Neuronal stem cell (in vitro differentiated cells): ENCODE data around the gene TUBD1. TPM values are rescaled to one million over a fixed set of nuclear protein-coding genes. Genes with fewer than 3 reads are reported as not detected.
"Not testable (repeated sequence)": the region's sequence is repeated elsewhere in the genome, so short reads cannot be mapped to it uniquely, and the experiment has no call there.

Source experiments
- DNase-seq: peaks from one replicate; pipeline ENCODE4 v3.0.0-alpha.2; 2013; ENCODE audit warnings: low spot score
- H2AFZ ChIP-seq: one replicate; pipeline ENCODE4 v1.6.1; 2013; ENCODE audit warnings: mild to moderate bottlenecking, low read length, inconsistent platforms
- H2AK5ac ChIP-seq: 2 replicates; pipeline ENCODE4 v1.6.1; 2013; ENCODE audit warnings: low read depth, mild to moderate bottlenecking, inconsistent platforms, low read length, moderate library complexity, mixed read lengths
- H2BK120ac ChIP-seq: 2 replicates; pipeline ENCODE4 v1.6.1; 2013; ENCODE audit warnings: low read depth, mild to moderate bottlenecking, inconsistent platforms, low read length, moderate library complexity, mixed read lengths
- H2BK12ac ChIP-seq: one replicate; pipeline ENCODE4 v1.6.1; 2013; ENCODE audit warnings: low read length, inconsistent platforms
- H2BK15ac ChIP-seq: 2 replicates; pipeline ENCODE4 v1.6.1; 2013; ENCODE audit warnings: mild to moderate bottlenecking, low read length, inconsistent platforms, mixed read lengths
- H2BK5ac ChIP-seq: one replicate; pipeline ENCODE4 v1.6.1; 2013; ENCODE audit warnings: inconsistent platforms, mild to moderate bottlenecking, low read length, moderate library complexity
- H3K14ac ChIP-seq: one replicate; pipeline ENCODE4 v1.6.1; 2013; ENCODE audit warnings: low read length, inconsistent platforms
- H3K18ac ChIP-seq: 2 replicates; pipeline ENCODE4 v1.6.1; 2013; ENCODE audit warnings: low read length, inconsistent platforms
- H3K23ac ChIP-seq: 2 replicates; pipeline ENCODE4 v1.6.1; 2013; ENCODE audit warnings: low read depth, mild to moderate bottlenecking, mixed read lengths, low read length, inconsistent platforms; ENCODE audit not compliant: poor library complexity
- H3K27ac ChIP-seq: replicated peaks from 3 replicates; pipeline ENCODE4 v1.5.1; 2013; ENCODE audit warnings: low read length, inconsistent platforms
- H3K27me3 ChIP-seq, 3 experiments: 2 replicates each; pipeline ENCODE4 v1.6.1; 2013; ENCODE audit warnings: low read length in 3 of 3, mild to moderate bottlenecking in 2 of 3, inconsistent platforms in 1 of 3, low read depth in 1 of 3, mixed read lengths in 1 of 3, moderate library complexity in 1 of 3; ENCODE audit not compliant: control insufficient read depth in 3 of 3, insufficient read depth in 3 of 3
- H3K36me3 ChIP-seq, 2 donors: replicated peaks in 1 of 2; 2 replicates each; pipeline ENCODE4 v1.6.1; 2013; ENCODE audit warnings: low read length in 2 of 2; ENCODE audit not compliant: control insufficient read depth in 2 of 2, insufficient read depth in 2 of 2
- H3K4ac ChIP-seq: 2 replicates; pipeline ENCODE4 v1.6.1; 2013; ENCODE audit warnings: inconsistent platforms, mild to moderate bottlenecking, low read length, moderate library complexity
- H3K4me1 ChIP-seq, 2 donors: 1 replicate in 1 of 2; 2 replicates in 1 of 2; pipeline ENCODE4 v1.6.1; 2013; ENCODE audit warnings: low read length in 2 of 2, low read depth in 1 of 2; ENCODE audit not compliant: control insufficient read depth in 2 of 2, insufficient read depth in 1 of 2
- H3K4me2 ChIP-seq: one replicate; pipeline ENCODE4 v1.6.1; 2013; ENCODE audit warnings: mild to moderate bottlenecking, low read length, inconsistent platforms; ENCODE audit not compliant: insufficient read depth, poor library complexity, severe bottlenecking
- H3K4me3 ChIP-seq, 2 donors: 2 replicates each; pipeline ENCODE4 v1.5.1; 2013; ENCODE audit warnings: low read length in 2 of 2, mild to moderate bottlenecking in 2 of 2, inconsistent platforms in 1 of 2, moderate library complexity in 1 of 2
- H3K79me1 ChIP-seq: one replicate; pipeline ENCODE4 v1.6.1; 2013; ENCODE audit warnings: low read depth, mild to moderate bottlenecking, inconsistent platforms, low read length, moderate library complexity
- H3K9ac ChIP-seq: one replicate; pipeline ENCODE4 v1.6.1; 2013; ENCODE audit warnings: mild to moderate bottlenecking, low read depth, low read length, inconsistent platforms; ENCODE audit not compliant: poor library complexity
- H3K9me3 ChIP-seq, 2 donors: replicated peaks in 1 of 2; 2 replicates each; pipeline versions ENCODE3 to v1.6.1; 2013; ENCODE audit warnings: low read length in 2 of 2, mild to moderate bottlenecking in 2 of 2, inconsistent platforms in 1 of 2, low read depth in 1 of 2, mixed read lengths in 1 of 2, moderate library complexity in 1 of 2; ENCODE audit not compliant: control insufficient read depth in 2 of 2, insufficient read depth in 1 of 2
- H4K8ac ChIP-seq: one replicate; pipeline ENCODE4 v1.6.1; 2013; ENCODE audit warnings: low read depth, mild to moderate bottlenecking, inconsistent platforms, low read length, moderate library complexity
- H4K91ac ChIP-seq: one replicate; pipeline ENCODE4 v1.6.1; 2013; ENCODE audit warnings: low read length, low read depth, mild to moderate bottlenecking, inconsistent platforms; ENCODE audit not compliant: poor library complexity
- WGBS, 2 donors: extraction: QIAGEN DNeasy Blood & Tissue Kit; methylation state at CpG; one replicate each; pipeline ENCODE4 v1.1.7; 2013; ENCODE audit warnings: missing lambda C conversion rate in 2 of 2, mixed read lengths in 1 of 2; ENCODE audit not compliant: insufficient read length in 2 of 2, insufficient replicate concordance in 1 of 2; ENCODE audit errors: extremely low coverage in 2 of 2; 5-methylcytosine and 5-hydroxymethylcytosine counted together
- polyA plus RNA-seq, 2 experiments: library from polyadenylated mRNA; stranded (reverse); fragments of 200-250 nt; gene quantifications; one replicate each; pipeline ENCODE4 v1.2.3, GENCODE V29; 2013

Gene TUBD1, protein sequence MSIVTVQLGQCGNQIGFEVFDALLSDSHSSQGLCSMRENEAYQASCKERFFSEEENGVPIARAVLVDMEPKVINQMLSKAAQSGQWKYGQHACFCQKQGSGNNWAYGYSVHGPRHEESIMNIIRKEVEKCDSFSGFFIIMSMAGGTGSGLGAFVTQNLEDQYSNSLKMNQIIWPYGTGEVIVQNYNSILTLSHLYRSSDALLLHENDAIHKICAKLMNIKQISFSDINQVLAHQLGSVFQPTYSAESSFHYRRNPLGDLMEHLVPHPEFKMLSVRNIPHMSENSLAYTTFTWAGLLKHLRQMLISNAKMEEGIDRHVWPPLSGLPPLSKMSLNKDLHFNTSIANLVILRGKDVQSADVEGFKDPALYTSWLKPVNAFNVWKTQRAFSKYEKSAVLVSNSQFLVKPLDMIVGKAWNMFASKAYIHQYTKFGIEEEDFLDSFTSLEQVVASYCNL
- polyA plus RNA-seq (2013, experiment 1 of 2), result 22.7 TPM
- 25.6 TPM for polyA plus RNA-seq (2013, experiment 2 of 2)

DNA sequence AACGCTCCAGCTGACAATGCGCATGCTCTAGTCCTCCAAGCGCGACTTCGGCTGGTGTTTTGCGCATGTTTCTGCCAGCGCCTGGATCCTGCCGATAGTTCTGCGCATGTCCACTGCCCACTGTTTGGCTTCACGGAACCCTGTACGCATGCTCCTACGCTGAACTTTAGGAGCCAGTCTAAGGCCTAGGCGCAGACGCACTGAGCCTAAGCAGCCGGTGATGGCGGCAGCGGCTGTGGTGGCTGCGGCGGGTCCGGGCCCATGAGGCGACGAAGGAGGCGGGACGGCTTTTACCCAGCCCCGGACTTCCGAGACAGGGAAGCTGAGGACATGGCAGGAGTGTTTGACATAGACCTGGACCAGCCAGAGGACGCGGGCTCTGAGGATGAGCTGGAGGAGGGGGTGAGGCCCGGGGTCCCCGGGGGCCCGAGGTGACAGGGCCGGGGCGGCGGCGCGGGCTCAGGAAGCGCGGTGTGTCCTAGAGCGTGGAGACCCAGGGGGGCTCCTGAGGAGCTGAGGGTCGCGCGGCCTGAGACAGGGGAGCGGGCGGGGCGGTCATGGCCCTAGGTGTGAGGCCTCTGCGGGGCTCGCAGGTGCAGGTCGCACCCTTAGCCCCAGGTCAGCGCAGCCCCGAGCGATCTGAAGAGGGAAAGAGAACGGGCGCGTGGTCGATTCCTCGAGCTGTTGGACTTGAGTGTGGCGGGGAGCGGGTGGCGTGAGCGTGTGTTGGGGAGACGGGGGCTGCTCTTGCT is at the start of gene TUBD1, which contains the start of gene RPS6KB1:
Gene TUBD1 (minus strand): TSS at position 20 of the 752 bp plus-strand sequence. CDS start 1,941 bp downstream, outside the sequence.
Gene RPS6KB1 (plus strand): TSS at position 198 of the 752 bp plus-strand sequence. CDS start 64 bp downstream, at position 262.
- Histone ChIP-seq H4K8ac (peak within 1 kb of the TSS; percentile 43), H3K18ac (peak within 1 kb of the TSS; percentile 88), H3K36me3 (peaks cover 0 to 22% of the 10 kb centered on the region in 2 donors), H3K27me3 (no peaks in the 10 kb centered on the region), H4K91ac (no peak within 1 kb of the TSS), H3K4ac (no peak within 1 kb of the TSS), H2AK5ac (peak within 1 kb of the TSS; percentile 52), H3K23ac (peak within 1 kb of the TSS; percentile 25), H3K14ac (peak within 1 kb of the TSS; percentile 75), H3K4me1 (peaks cover 0 to 4% of the 10 kb centered on the region in 2 donors), H2BK12ac (no peak within 1 kb of the TSS), H3K4me2 (peak within 1 kb of the TSS; percentile 73), H3K27ac (peak within 1 kb of the TSS; percentile 38), H2AFZ (peak within 1 kb of the TSS; percentile 92), H3K9me3 (no peaks in the 10 kb centered on the region), H3K9ac (peak within 1 kb of the TSS; percentile 96), H2BK120ac (peak within 1 kb of the TSS; percentile 87), H2BK5ac (peak within 1 kb of the TSS; percentile 77), H2BK15ac (no peak within 1 kb of the TSS), H3K4me3 (peak within 1 kb of the TSS; percentile 57 to 85), H3K79me1 (peaks cover 3% of the 10 kb centered on the region)
- DNase-seq, result peak; percentile 98
- no CpG with 5 or more reads among the region's 61 CpGs for WGBS, 2 donors

- Histone ChIP-seq H3K27ac (no peak overlapping the region), H2BK5ac (no peak overlapping the region), H3K9ac (no peak overlapping the region), H3K36me3 (peaks cover 5 to 81% of the 10 kb centered on the region in 2 donors), H3K4ac (no peak overlapping the region), H2BK12ac (no peak overlapping the region), H3K23ac (no peak overlapping the region), H3K27me3 (no peaks in the 10 kb centered on the region), H3K18ac (no peak overlapping the region), H3K4me3 (no peak overlapping the region), H2BK120ac (no peak overlapping the region), H2AK5ac (no peak overlapping the region), H4K8ac (no peak overlapping the region), H2BK15ac (no peak overlapping the region), H3K79me1 (no peaks in the 10 kb centered on the region), H3K9me3 (no peaks in the 10 kb centered on the region), H3K4me1 (no peaks in the 10 kb centered on the region), H3K4me2 (no peak overlapping the region), H3K14ac (no peak overlapping the region), H4K91ac (no peak overlapping the region), H2AFZ (no peak overlapping the region)
- WGBS, 2 donors, result no CpG with 5 or more reads among the region's 1 CpG
- DNase-seq, result no peak
Observed at GRCh38 chr17:59941131-59941530, 48.4 kb upstream of the TUBD1 start.

DNA sequence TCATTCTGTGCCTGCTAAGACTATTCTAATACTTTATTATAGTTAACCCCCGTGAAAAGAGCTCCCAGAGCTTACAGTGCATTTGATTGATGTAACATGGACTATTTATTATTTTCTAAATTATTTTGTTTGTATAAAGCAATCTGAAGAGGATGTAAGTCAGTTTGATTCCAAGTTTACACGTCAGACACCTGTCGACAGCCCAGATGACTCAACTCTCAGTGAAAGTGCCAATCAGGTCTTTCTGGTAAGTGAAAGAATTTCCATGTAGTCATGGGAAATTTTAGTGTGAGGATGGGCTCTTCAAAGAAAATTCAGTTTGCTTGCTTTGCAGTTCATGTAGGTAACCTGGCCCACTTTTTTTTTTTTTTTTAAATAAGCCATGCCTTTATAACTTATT is 48.0 kb upstream of the TUBD1 start:
- H3K79me1 ChIP-seq, H2BK120ac ChIP-seq, H4K91ac ChIP-seq, H3K9ac ChIP-seq, H2BK12ac ChIP-seq, H2BK5ac ChIP-seq, H3K4ac ChIP-seq, H3K14ac ChIP-seq, H3K4me3 ChIP-seq, H3K27me3 ChIP-seq, H3K4me2 ChIP-seq, H3K23ac ChIP-seq, H3K4me1 ChIP-seq, H2AK5ac ChIP-seq, H4K8ac ChIP-seq, H3K9me3 ChIP-seq, H2AFZ ChIP-seq, H3K27ac ChIP-seq, H2BK15ac ChIP-seq, DNase-seq, H3K18ac ChIP-seq: not testable (repeated sequence)
- no CpG with 5 or more reads among the region's 3 CpGs for WGBS, 2 donors
- peaks cover 5 to 81% of the 10 kb centered on the region in 2 donors for H3K36me3 ChIP-seq

DNA sequence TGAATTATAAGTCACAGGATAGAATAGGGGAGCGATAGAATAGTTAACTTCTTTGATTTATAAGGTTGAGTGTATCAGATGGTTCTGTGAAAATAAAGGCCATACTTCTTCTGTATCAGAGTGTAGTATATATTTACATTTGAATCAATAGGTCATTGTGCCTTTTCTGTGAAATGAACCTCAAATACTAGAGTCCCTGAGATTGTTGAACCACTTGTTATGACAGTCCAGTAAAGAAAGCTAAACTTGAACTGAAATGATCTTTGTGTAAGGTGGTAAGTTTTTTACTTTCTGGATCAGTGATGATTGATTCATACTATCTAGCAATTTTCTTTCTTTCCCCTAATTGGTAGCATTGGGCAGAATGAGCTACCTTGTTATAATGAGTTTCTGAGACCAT is 40.6 kb upstream of the TUBD1 start:
- not testable (repeated sequence) for H3K23ac ChIP-seq, H3K9me3 ChIP-seq, H3K14ac ChIP-seq, H4K8ac ChIP-seq, H3K18ac ChIP-seq, H3K4me1 ChIP-seq, H3K27ac ChIP-seq, DNase-seq, H2BK5ac ChIP-seq, H2BK12ac ChIP-seq, H4K91ac ChIP-seq, H3K4me3 ChIP-seq, H2BK15ac ChIP-seq, H3K4me2 ChIP-seq, H3K79me1 ChIP-seq, H3K27me3 ChIP-seq, H3K9ac ChIP-seq, H2AFZ ChIP-seq, H2AK5ac ChIP-seq, H3K4ac ChIP-seq, H2BK120ac ChIP-seq
- WGBS, 2 donors, result no CpG with 5 or more reads among the region's 1 CpG
- peaks cover 4 to 86% of the 10 kb centered on the region in 2 donors for H3K36me3 ChIP-seq
